GM23338 (cell line): ENCODE data around the gene GRIK4. TPM values are rescaled to one million over a fixed set of nuclear protein-coding genes. Genes with fewer than 3 reads are reported as not detected.

ENCODE experiments used
- ATAC-seq: fragments of 200-7000 bp; cut with Tn5 transposase; 3 replicates; pipeline ENCODE4 v1.9.1; 2020
- DNase-seq: peaks from one replicate; pipeline ENCODE4 v3.0.0-alpha.2; 2015; ENCODE audit warnings: low spot score
- H2AFZ ChIP-seq: fragments of 200-600 bp; sonication (generic); 2 replicates; pipeline ENCODE4 v1.8.0; 2016; ENCODE audit warnings: antibody characterized with exemption, mild to moderate bottlenecking, moderate library complexity
- H3F3A ChIP-seq: fragments of 200-600 bp; sonication (generic); replicated peaks from 2 replicates; pipeline ENCODE4 v1.8.0; 2017; ENCODE audit warnings: antibody characterized with exemption, mixed run types, low read depth
- H3K27ac ChIP-seq: fragments of 200-600 bp; sonication (generic); 2 replicates; pipeline ENCODE4 v1.6.1; 2016; ENCODE audit warnings: low read depth
- H3K27me3 ChIP-seq: fragments of 200-600 bp; sonication (generic); 2 replicates; pipeline ENCODE4 v1.8.0; 2016; ENCODE audit warnings: mild to moderate bottlenecking, mixed run types, moderate library complexity; ENCODE audit not compliant: insufficient read depth
- H3K36me3 ChIP-seq: fragments of 200-600 bp; sonication (generic); 2 replicates; pipeline ENCODE4 v1.8.0; 2016; ENCODE audit warnings: mild to moderate bottlenecking; ENCODE audit not compliant: insufficient read depth
- H3K4me1 ChIP-seq: fragments of 200-600 bp; sonication (generic); 2 replicates; pipeline ENCODE4 v1.8.0; 2016; ENCODE audit warnings: mild to moderate bottlenecking, moderate library complexity; ENCODE audit not compliant: insufficient read depth
- H3K4me2 ChIP-seq: fragments of 200-600 bp; sonication (generic); 2 replicates; pipeline ENCODE4 v1.7.1; 2017; ENCODE audit warnings: mixed run types
- H3K4me3 ChIP-seq: fragments of 200-600 bp; sonication (generic); 2 replicates; pipeline ENCODE4 v1.6.1; 2016; ENCODE audit warnings: mixed run types
- H3K79me2 ChIP-seq: fragments of 200-600 bp; sonication (generic); replicated peaks from 2 replicates; pipeline ENCODE4 v1.8.0; 2017; ENCODE audit warnings: mild to moderate bottlenecking; ENCODE audit not compliant: insufficient read depth
- H3K9me2 ChIP-seq: fragments of 200-600 bp; sonication (generic); 2 replicates; pipeline ENCODE4 v1.8.0; 2017; ENCODE audit not compliant: insufficient read depth
- H4K20me1 ChIP-seq: fragments of 200-600 bp; sonication (generic); replicated peaks from 2 replicates; pipeline ENCODE4 v1.8.0; 2017; ENCODE audit warnings: mild to moderate bottlenecking; ENCODE audit not compliant: insufficient read depth
- H3K27ac Mint-ChIP-seq: 2 replicates; pipeline ENCODE4 v1.8.0; 2020; ENCODE audit warnings: inconsistent platforms, mild to moderate bottlenecking, moderate library complexity, mixed read lengths
- H3K27me3 Mint-ChIP-seq: 3 replicates; pipeline ENCODE4 v1.8.0; 2022; ENCODE audit warnings: low read depth, mild to moderate bottlenecking, moderate library complexity, mixed read lengths, inconsistent platforms; ENCODE audit not compliant: insufficient read depth, poor library complexity
- H3K36me3 Mint-ChIP-seq: 3 replicates; pipeline ENCODE4 v1.8.0; 2021; ENCODE audit warnings: low read depth, mild to moderate bottlenecking, inconsistent platforms, moderate library complexity, mixed read lengths
- H3K4me1 Mint-ChIP-seq: 3 replicates; pipeline ENCODE4 v1.8.0; 2020; ENCODE audit warnings: mild to moderate bottlenecking, inconsistent platforms, mixed read lengths
- H3K4me3 Mint-ChIP-seq: 3 replicates; pipeline ENCODE4 v1.8.0; 2021; ENCODE audit warnings: moderate library complexity, mild to moderate bottlenecking, inconsistent platforms, mixed read lengths
- H3K9me3 Mint-ChIP-seq: 3 replicates; pipeline ENCODE4 v1.8.0; 2020; ENCODE audit warnings: moderate library complexity, mild to moderate bottlenecking, inconsistent platforms, mixed read lengths
- CREB1 ChIP-seq: fragments of 250-450 bp; sonication (Bioruptor Pico); IDR thresholded peaks from 2 replicates; pipeline ENCODE4 v1.5.0; 2020; ENCODE audit warnings: low read depth, mild to moderate bottlenecking, moderate library complexity
- EZH2 ChIP-seq: fragments of 200-600 bp; sonication (generic); IDR thresholded peaks from one replicate; pipeline ENCODE4 v1.8.0; 2017; ENCODE audit warnings: antibody characterized with exemption, mild to moderate bottlenecking, low read depth; ENCODE audit not compliant: unreplicated experiment
- JUNB ChIP-seq: IDR thresholded peaks from one replicate; pipeline ENCODE4 v1.6.1; 2016; ENCODE audit warnings: antibody characterized with exemption; ENCODE audit not compliant: unreplicated experiment
- NANOG ChIP-seq: IDR thresholded peaks from 2 replicates; pipeline ENCODE4 v1.6.1; 2016; ENCODE audit warnings: antibody characterized with exemption, borderline replicate concordance
- POLR2AphosphoS5 ChIP-seq: IDR thresholded peaks from 2 replicates; pipeline ENCODE4 v1.6.1; 2016; ENCODE audit warnings: antibody characterized with exemption, low read depth
- STAT1 ChIP-seq: IDR thresholded peaks from one replicate; pipeline ENCODE4 v1.6.1; 2016; ENCODE audit warnings: antibody characterized with exemption; ENCODE audit not compliant: unreplicated experiment
- ZNF114 ChIP-seq: fragments of 250-450 bp; sonication (Bioruptor Pico); IDR thresholded peaks from 2 replicates; pipeline ENCODE4 v1.5.0; 2020; ENCODE audit warnings: mild to moderate bottlenecking, moderate library complexity
- polyA plus RNA-seq: library from polyadenylated mRNA; unstranded; fragments of >200 nt; fragmentation: Nextera tagmentation; extraction: Ambion mirVana; gene quantifications from 2 replicates; pipeline ENCODE4 v1.2.1, GENCODE V29; 2016
- total RNA-seq: library from RNA; depleted of rRNA; stranded (reverse); fragments of >200 nt; shearing (Covaris generic); gene quantifications from 2 replicates; pipeline ENCODE4 v1.2.3, GENCODE V29; 2014
- TF ChIP-seq, protein P1 (sequence below): IDR thresholded peaks from one replicate; pipeline ENCODE4 v1.6.1; 2018; ENCODE audit warnings: antibody characterized with exemption; ENCODE audit not compliant: unreplicated experiment
- TF ChIP-seq, protein P2 (sequence below), 2 experiments: fragments of 200-600 bp in 1 of 2; sonication (generic) in 1 of 2; conservative IDR thresholded peaks; 2 replicates each; pipeline versions ENCODE4 v1.5.1 to v1.6.1; 2016 to 2017; ENCODE audit warnings: antibody characterized with exemption in 2 of 2, low read depth in 2 of 2, mild to moderate bottlenecking in 2 of 2, moderate library complexity in 1 of 2
- TF ChIP-seq, protein P3 (sequence below): fragments of 250-450 bp; sonication (Bioruptor Pico); IDR thresholded peaks from 2 replicates; pipeline ENCODE4 v1.5.0; 2020; ENCODE audit warnings: mild to moderate bottlenecking, moderate library complexity
- TF ChIP-seq, protein P4 (sequence below): IDR thresholded peaks from 2 replicates; pipeline ENCODE4 v1.6.1; 2016; ENCODE audit warnings: antibody characterized with exemption

Gene GRIK4
- total and polyA plus RNA-seq, 2 experiments from 2014 or later = 0.63 to 2.2 TPM

DNA sequence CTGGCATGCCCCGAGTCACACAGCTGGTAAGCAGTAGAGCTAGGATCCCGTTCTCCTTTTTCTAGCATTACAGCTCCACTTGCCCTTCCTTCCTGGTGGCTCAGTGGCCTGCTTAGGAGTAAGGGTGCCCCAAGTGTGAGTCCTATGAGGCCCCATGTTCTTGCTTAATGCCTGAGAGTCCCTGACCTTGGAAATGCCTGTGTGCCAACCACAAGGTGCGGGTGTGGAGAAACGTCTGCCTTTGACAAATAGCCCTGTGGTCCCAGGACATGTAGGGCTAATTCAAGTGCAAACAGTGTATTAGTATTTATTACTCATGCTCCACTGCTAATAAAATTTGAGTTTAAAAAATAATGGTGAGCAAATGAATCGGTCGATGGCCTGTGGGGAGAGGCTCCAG, 18.4 kb downstream of the GRIK4 start:
- Histone ChIP-seq H3K4me1 (peaks cover 8% of the 10 kb centered on the region), H3K27me3 (no peaks in the 10 kb centered on the region), H3K9me2 (no peaks in the 10 kb centered on the region), H3K79me2 (no peaks in the 10 kb centered on the region), H4K20me1 (no peaks in the 10 kb centered on the region), H3K27ac (no peak overlapping the region), H3F3A (0 out of 2 replicates have a peak, but pooled peaks cover 7% of the 10 kb centered on the region), H2AFZ (no peak overlapping the region), H3K4me2 (no peak overlapping the region), H3K4me3 (no peak overlapping the region), H3K36me3 (no peaks in the 10 kb centered on the region)
- no peaks in the 10 kb centered on the region; the same call in 2 of the 3 replicates for H3K36me3 Mint-ChIP-seq
- H3K27me3 Mint-ChIP-seq = peaks cover 19% of the 10 kb centered on the region
- TF ChIP-seq, protein P1, sequence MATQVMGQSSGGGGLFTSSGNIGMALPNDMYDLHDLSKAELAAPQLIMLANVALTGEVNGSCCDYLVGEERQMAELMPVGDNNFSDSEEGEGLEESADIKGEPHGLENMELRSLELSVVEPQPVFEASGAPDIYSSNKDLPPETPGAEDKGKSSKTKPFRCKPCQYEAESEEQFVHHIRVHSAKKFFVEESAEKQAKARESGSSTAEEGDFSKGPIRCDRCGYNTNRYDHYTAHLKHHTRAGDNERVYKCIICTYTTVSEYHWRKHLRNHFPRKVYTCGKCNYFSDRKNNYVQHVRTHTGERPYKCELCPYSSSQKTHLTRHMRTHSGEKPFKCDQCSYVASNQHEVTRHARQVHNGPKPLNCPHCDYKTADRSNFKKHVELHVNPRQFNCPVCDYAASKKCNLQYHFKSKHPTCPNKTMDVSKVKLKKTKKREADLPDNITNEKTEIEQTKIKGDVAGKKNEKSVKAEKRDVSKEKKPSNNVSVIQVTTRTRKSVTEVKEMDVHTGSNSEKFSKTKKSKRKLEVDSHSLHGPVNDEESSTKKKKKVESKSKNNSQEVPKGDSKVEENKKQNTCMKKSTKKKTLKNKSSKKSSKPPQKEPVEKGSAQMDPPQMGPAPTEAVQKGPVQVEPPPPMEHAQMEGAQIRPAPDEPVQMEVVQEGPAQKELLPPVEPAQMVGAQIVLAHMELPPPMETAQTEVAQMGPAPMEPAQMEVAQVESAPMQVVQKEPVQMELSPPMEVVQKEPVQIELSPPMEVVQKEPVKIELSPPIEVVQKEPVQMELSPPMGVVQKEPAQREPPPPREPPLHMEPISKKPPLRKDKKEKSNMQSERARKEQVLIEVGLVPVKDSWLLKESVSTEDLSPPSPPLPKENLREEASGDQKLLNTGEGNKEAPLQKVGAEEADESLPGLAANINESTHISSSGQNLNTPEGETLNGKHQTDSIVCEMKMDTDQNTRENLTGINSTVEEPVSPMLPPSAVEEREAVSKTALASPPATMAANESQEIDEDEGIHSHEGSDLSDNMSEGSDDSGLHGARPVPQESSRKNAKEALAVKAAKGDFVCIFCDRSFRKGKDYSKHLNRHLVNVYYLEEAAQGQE = no peak
- TF ChIP-seq NANOG (no peak), CREB1 (CRISPR knock-in tag) (no peak), STAT1 (no peak), JUNB (no peak), EZH2 (no peak), ZNF114 (CRISPR knock-in tag) (no peak), POLR2AphosphoS5 (no peak)
- TF ChIP-seq, protein P2, sequence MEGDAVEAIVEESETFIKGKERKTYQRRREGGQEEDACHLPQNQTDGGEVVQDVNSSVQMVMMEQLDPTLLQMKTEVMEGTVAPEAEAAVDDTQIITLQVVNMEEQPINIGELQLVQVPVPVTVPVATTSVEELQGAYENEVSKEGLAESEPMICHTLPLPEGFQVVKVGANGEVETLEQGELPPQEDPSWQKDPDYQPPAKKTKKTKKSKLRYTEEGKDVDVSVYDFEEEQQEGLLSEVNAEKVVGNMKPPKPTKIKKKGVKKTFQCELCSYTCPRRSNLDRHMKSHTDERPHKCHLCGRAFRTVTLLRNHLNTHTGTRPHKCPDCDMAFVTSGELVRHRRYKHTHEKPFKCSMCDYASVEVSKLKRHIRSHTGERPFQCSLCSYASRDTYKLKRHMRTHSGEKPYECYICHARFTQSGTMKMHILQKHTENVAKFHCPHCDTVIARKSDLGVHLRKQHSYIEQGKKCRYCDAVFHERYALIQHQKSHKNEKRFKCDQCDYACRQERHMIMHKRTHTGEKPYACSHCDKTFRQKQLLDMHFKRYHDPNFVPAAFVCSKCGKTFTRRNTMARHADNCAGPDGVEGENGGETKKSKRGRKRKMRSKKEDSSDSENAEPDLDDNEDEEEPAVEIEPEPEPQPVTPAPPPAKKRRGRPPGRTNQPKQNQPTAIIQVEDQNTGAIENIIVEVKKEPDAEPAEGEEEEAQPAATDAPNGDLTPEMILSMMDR (conservative IDR thresholded peaks at IDR 0.05; ENCODE audit: low read depth in 2 of 2) = no peak
- TF ChIP-seq, protein P3, sequence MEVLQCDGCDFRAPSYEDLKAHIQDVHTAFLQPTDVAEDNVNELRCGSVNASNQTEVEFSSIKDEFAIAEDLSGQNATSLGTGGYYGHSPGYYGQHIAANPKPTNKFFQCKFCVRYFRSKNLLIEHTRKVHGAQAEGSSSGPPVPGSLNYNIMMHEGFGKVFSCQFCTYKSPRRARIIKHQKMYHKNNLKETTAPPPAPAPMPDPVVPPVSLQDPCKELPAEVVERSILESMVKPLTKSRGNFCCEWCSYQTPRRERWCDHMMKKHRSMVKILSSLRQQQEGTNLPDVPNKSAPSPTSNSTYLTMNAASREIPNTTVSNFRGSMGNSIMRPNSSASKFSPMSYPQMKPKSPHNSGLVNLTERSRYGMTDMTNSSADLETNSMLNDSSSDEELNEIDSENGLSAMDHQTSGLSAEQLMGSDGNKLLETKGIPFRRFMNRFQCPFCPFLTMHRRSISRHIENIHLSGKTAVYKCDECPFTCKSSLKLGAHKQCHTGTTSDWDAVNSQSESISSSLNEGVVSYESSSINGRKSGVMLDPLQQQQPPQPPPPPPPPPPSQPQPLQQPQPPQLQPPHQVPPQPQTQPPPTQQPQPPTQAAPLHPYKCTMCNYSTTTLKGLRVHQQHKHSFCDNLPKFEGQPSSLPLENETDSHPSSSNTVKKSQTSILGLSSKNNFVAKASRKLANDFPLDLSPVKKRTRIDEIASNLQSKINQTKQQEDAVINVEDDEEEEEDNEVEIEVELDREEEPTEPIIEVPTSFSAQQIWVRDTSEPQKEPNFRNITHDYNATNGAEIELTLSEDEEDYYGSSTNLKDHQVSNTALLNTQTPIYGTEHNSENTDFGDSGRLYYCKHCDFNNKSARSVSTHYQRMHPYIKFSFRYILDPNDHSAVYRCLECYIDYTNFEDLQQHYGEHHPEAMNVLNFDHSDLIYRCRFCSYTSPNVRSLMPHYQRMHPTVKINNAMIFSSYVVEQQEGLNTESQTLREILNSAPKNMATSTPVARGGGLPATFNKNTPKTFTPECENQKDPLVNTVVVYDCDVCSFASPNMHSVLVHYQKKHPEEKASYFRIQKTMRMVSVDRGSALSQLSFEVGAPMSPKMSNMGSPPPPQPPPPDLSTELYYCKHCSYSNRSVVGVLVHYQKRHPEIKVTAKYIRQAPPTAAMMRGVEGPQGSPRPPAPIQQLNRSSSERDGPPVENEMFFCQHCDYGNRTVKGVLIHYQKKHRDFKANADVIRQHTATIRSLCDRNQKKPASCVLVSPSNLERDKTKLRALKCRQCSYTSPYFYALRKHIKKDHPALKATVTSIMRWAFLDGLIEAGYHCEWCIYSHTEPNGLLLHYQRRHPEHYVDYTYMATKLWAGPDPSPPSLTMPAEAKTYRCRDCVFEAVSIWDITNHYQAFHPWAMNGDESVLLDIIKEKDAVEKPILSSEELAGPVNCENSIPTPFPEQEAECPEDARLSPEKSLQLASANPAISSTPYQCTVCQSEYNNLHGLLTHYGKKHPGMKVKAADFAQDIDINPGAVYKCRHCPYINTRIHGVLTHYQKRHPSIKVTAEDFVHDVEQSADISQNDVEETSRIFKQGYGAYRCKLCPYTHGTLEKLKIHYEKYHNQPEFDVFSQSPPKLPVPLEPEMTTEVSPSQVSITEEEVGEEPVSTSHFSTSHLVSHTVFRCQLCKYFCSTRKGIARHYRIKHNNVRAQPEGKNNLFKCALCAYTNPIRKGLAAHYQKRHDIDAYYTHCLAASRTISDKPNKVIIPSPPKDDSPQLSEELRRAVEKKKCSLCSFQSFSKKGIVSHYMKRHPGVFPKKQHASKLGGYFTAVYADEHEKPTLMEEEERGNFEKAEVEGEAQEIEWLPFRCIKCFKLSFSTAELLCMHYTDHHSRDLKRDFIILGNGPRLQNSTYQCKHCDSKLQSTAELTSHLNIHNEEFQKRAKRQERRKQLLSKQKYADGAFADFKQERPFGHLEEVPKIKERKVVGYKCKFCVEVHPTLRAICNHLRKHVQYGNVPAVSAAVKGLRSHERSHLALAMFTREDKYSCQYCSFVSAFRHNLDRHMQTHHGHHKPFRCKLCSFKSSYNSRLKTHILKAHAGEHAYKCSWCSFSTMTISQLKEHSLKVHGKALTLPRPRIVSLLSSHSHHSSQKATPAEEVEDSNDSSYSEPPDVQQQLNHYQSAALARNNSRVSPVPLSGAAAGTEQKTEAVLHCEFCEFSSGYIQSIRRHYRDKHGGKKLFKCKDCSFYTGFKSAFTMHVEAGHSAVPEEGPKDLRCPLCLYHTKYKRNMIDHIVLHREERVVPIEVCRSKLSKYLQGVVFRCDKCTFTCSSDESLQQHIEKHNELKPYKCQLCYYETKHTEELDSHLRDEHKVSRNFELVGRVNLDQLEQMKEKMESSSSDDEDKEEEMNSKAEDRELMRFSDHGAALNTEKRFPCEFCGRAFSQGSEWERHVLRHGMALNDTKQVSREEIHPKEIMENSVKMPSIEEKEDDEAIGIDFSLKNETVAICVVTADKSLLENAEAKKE = no peak
- TF ChIP-seq, protein P4, sequence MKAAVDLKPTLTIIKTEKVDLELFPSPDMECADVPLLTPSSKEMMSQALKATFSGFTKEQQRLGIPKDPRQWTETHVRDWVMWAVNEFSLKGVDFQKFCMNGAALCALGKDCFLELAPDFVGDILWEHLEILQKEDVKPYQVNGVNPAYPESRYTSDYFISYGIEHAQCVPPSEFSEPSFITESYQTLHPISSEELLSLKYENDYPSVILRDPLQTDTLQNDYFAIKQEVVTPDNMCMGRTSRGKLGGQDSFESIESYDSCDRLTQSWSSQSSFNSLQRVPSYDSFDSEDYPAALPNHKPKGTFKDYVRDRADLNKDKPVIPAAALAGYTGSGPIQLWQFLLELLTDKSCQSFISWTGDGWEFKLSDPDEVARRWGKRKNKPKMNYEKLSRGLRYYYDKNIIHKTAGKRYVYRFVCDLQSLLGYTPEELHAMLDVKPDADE = no peak
- no peak for ATAC-seq
- DNase-seq = no peak
- H3K27ac Mint-ChIP-seq = no peak overlapping the region
- H3K4me1 Mint-ChIP-seq = peaks cover 19% of the 10 kb centered on the region
- H3K4me3 Mint-ChIP-seq = no peak overlapping the region
- peaks cover 7% of the 10 kb centered on the region; the same call in 2 of the 3 replicates for H3K9me3 Mint-ChIP-seq
